ENCODE data around the gene DNAJC5. TPM values are rescaled to one million over a fixed set of nuclear protein-coding genes. Genes with fewer than 3 reads are reported as not detected.
"Not testable (repeated sequence)": the region's sequence is repeated elsewhere in the genome, so short reads cannot be mapped to it uniquely, and the experiment has no call there.

The DNAJC5 gene
- total RNA-seq, 1 experiment from 2014 or later, result 79.6 TPM

DNA sequence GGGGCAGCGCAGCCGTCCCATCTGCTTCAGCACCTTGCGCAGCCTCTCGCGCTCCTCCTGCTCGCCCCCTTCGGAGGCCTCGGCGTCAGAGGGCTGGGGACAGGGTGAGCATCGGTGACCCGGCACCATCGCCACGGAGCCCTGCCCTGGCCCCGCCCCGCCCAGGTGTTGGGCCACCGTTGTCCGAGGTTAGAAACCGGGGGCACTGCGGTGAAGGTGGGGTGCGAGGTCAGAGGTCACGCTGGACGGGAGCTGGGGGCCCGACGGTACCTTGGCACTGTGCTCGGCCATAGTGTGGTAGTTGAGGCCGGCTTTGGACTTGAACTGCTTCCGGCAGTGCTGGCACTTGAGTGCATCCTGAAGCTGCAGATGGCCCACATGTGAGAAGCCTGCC is 68.4 kb downstream of the DNAJC5 start:
- Histone ChIP-seq H3K9me3 (replicated peaks) (no peaks in the 10 kb centered on the region), H3K4me3 (no peak overlapping the region), H3K27ac (no peak overlapping the region), H3K36me3 (peaks cover 24% of the 10 kb centered on the region), H3K4me1 (no peaks in the 10 kb centered on the region), H3K27me3 (no peaks in the 10 kb centered on the region; the same call in 1 of the 2 replicates)
- no peak for DNase-seq

GRCh38 chr20:63963784-63964301 is 68.9 kb downstream of the DNAJC5 start:
- Histone ChIP-seq H3K4me1 (peaks cover 3% of the 10 kb centered on the region; the same call in 1 of the 2 replicates), H3K27ac (no peak overlapping the region), H3K27me3 (no peaks in the 10 kb centered on the region; the same call in 1 of the 2 replicates), H3K36me3 (peaks cover 24% of the 10 kb centered on the region), H3K4me3 (no peak overlapping the region), H3K9me3 (replicated peaks) (no peaks in the 10 kb centered on the region)
- DNase-seq, result no peak

- peaks cover 24% of the 10 kb centered on the region for H3K36me3 ChIP-seq
- H3K27me3 ChIP-seq, result no peaks in the 10 kb centered on the region; the same call in 1 of the 2 replicates
- no peak overlapping the region for H3K27ac ChIP-seq
- no peaks in the 10 kb centered on the region for H3K9me3 ChIP-seq (replicated peaks)
- no peak overlapping the region for H3K4me3 ChIP-seq
- H3K4me1 ChIP-seq, result peaks cover 4% of the 10 kb centered on the region; the same call in 1 of the 2 replicates
- no peak for DNase-seq
These were observed 69.5 kb downstream of the DNAJC5 start for GRCh38 chr20:63964412-63964811.

GRCh38 chr20:63966172-63966943 is 71.4 kb downstream of the DNAJC5 start:
- H3K4me3 ChIP-seq, result no peak overlapping the region
- peaks cover 5% of the 10 kb centered on the region; the same call in 1 of the 2 replicates for H3K27me3 ChIP-seq
- H3K27ac ChIP-seq, result no peak overlapping the region
- DNase-seq, result no peak
- H3K9me3 ChIP-seq (replicated peaks), result no peaks in the 10 kb centered on the region
- peaks cover 24% of the 10 kb centered on the region for H3K36me3 ChIP-seq
- peaks cover 4% of the 10 kb centered on the region; the same call in 1 of the 2 replicates for H3K4me1 ChIP-seq

GRCh38 chr20:63966944-63967322 is 72.0 kb downstream of the DNAJC5 start:
- H3K4me1 ChIP-seq, result peaks cover 4% of the 10 kb centered on the region; the same call in 1 of the 2 replicates
- no peak for DNase-seq
- H3K27me3 ChIP-seq, result peaks cover 5% of the 10 kb centered on the region; the same call in 1 of the 2 replicates
- H3K4me3 ChIP-seq, result no peak overlapping the region
- peaks cover 20% of the 10 kb centered on the region for H3K36me3 ChIP-seq
- no peak overlapping the region for H3K27ac ChIP-seq
- no peaks in the 10 kb centered on the region for H3K9me3 ChIP-seq (replicated peaks)

GRCh38 chr20:63967330-63968135 is 72.6 kb downstream of the DNAJC5 start:
- no peak overlapping the region for H3K4me3 ChIP-seq
- H3K36me3 ChIP-seq, result peaks cover 14% of the 10 kb centered on the region
- no peaks in the 10 kb centered on the region for H3K9me3 ChIP-seq (replicated peaks)
- H3K27me3 ChIP-seq, result peaks cover 5% of the 10 kb centered on the region; the same call in 1 of the 2 replicates
- H3K4me1 ChIP-seq, result peaks cover 4% of the 10 kb centered on the region; the same call in 1 of the 2 replicates
- no peak for DNase-seq
- no peak overlapping the region for H3K27ac ChIP-seq

- peak overlapping the region; percentile 59 for H3K4me3 ChIP-seq
- DNase-seq, result peak in 1 of 2 experiments; percentile 8
- peaks cover 12% of the 10 kb centered on the region for H3K36me3 ChIP-seq
- H3K27ac ChIP-seq, result no peak overlapping the region
- peaks cover 5% of the 10 kb centered on the region; the same call in 1 of the 2 replicates for H3K27me3 ChIP-seq
- peaks cover 4% of the 10 kb centered on the region; the same call in 1 of the 2 replicates for H3K4me1 ChIP-seq
- H3K9me3 ChIP-seq (replicated peaks), result no peaks in the 10 kb centered on the region
These were observed 73.4 kb downstream of the DNAJC5 start for GRCh38 chr20:63968136-63968927.

GRCh38 chr20:63968928-63969760 is 74.2 kb downstream of the DNAJC5 start:
- Histone ChIP-seq H3K36me3 (peaks cover 6% of the 10 kb centered on the region; the same call in 1 of the 2 replicates), H3K4me1 (peaks cover 4% of the 10 kb centered on the region; the same call in 1 of the 2 replicates), H3K27ac (no peak overlapping the region), H3K27me3 (peaks cover 5% of the 10 kb centered on the region; the same call in 1 of the 2 replicates), H3K4me3 (peak overlapping the region; percentile 59), H3K9me3 (replicated peaks) (no peaks in the 10 kb centered on the region)
- peak in 1 of 2 experiments; percentile 38 for DNase-seq

DNA sequence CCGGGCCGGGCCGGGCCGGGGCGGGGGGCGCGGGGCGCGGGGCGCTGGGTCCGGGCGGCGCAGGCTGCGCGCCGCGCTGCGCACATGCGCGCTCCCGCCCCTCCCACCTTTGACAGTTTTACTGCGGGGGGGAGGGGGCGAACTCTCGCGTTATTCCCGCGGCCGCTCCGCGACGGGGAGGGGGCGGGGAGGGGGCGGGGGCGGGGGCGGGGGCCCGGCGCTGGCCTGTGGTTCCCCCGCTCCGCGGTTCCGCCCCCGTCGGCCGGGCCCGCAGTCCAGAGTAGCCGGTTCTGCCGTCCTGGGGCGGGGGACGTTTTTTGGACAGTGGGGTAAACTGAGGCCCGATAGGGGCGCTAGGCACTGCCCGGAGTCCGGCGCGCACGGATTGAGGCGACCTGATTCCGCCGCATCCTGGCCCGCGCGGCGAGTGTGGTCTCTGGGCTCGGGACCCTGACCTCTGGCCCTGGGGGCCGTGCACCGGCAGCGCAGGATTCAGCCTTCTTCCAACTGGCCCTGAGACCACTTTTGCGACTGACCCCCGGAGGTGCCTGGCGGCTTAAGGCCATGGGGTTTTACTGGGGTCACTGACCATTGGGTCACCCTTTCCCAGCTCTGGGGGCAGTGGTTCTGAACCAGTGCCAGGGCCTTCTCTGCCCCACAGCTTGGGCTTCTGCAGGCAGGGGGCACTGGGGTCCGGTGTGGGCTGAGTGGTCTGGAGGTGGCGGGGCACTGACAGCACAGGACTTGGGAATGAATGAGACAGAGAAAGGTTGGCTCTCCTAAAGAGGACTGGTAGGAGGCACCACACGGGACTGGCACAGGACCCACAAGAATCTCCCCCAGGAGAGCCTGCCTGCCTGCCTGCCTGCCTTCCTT is 75.2 kb downstream of the DNAJC5 start, which contains the start of gene ZNF512B:
TSS of gene ZNF512B (minus strand) at position 93 of the 876 bp plus-strand sequence. CDS start 1,980 bp downstream, outside the sequence.
- H3K4me3 ChIP-seq, result peak within 1 kb of the TSS; percentile 59
- H3K27me3 ChIP-seq, result peaks cover 5% of the 10 kb centered on the region; the same call in 1 of the 2 replicates
- H3K4me1 ChIP-seq, result peaks cover 8% of the 10 kb centered on the region; the same call in 1 of the 2 replicates
- DNase-seq, result peak; percentile 79 to 80
- peaks cover 6% of the 10 kb centered on the region; the same call in 1 of the 2 replicates for H3K36me3 ChIP-seq
- H3K9me3 ChIP-seq (replicated peaks), result no peaks in the 10 kb centered on the region
- H3K27ac ChIP-seq, result no peak within 1 kb of the TSS

DNA sequence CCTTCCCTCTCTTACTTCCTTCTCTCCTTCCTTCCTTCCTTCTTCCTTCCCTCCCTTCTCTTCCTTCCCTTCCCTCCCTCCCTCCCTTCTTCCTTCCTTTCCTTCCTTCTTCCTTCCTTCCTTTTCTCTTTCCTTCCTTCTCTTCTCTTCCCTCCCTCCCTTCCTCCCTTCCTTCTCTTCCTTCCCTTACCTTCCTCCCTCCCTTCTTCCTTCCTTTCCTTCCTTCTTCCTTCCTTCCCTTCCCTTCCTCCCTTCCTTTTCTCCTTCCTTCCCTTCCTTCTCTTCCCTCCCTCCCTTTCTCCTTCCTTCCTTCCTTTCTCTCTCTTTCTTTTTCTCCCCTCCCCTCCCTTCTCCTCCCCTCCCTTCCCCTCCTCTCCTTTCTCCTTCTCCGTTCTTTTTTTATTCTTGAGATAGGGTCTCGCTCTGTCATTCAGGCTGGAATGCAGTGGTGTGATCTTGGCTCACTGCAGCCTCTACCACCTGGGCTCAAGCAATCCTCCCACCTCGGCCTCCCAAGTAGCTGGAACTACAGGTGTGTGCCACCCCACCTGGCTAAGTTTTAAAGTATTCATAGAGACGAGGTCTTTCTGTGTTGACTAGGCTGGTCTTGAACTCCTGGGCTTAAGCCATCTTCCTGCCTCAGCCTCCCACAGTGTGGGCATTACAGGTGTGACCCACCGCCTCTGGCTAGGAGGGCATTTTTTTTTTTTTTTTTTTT is 75.9 kb downstream of the DNAJC5 start:
- Histone ChIP-seq H3K27me3 (peaks cover 5% of the 10 kb centered on the region; the same call in 1 of the 2 replicates), H3K4me1 (peaks cover 8% of the 10 kb centered on the region; the same call in 1 of the 2 replicates), H3K4me3 (no peak overlapping the region), H3K36me3 (peaks cover 6% of the 10 kb centered on the region; the same call in 1 of the 2 replicates), H3K9me3 (replicated peaks) (no peaks in the 10 kb centered on the region), H3K27ac (no peak overlapping the region)
- no peak for DNase-seq

- H3K4me3 ChIP-seq; H3K27ac ChIP-seq; H3K4me1 ChIP-seq; DNase-seq; H3K27me3 ChIP-seq; H3K36me3 ChIP-seq; H3K9me3 ChIP-seq (replicated peaks): not testable (repeated sequence)
These were observed 77.0 kb downstream of the DNAJC5 start for GRCh38 chr20:63971960-63972311.
